ENCODE measurements around the gene PLCG2. TPM values are rescaled to one million over a fixed set of nuclear protein-coding genes. Genes with fewer than 3 reads are reported as not detected.

PLCG2 gene
- total RNA-seq, 2 experiments from 2014 or later = 196 to 485 TPM

DNA sequence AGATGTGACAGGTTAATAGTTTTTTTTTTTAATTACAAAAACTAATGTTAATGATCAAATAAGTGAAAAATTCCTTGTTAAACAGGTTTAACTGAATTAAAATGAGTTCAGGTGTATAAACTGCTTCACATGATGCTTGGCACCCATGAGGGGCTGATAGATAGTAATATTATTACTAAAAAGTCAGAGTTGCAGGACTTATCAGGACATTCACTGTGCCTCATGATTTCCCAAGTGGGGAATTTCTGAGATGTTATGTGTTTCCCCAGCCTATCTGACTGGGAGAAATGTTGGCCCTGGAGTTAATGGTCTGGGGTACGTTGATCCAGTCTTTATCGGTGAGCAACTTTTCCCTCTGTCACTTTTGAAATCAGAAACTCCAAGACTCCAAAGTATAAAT, 102.1 kb downstream of the PLCG2 start:
- Histone ChIP-seq H3K27ac (ENCODE audit: low read depth, low read length, poor library complexity, severe bottlenecking) (no peak overlapping the region), H3K9me2 (ENCODE audit: insufficient read depth, low read length) (no peaks in the 10 kb centered on the region), H3K9me3 (ENCODE audit: low read length) (no peaks in the 10 kb centered on the region), H4K20me1 (ENCODE audit: insufficient read depth, low read length) (peaks cover 3% of the 10 kb centered on the region; the same call in 1 of the 2 replicates), H3K36me3 (ENCODE audit: insufficient read depth, low read length) (peaks cover 95% of the 10 kb centered on the region), H2AFZ (ENCODE audit: low read length) (no peak overlapping the region), H3K4me3 (ENCODE audit: low read depth, low read length, poor library complexity, severe bottlenecking) (no peak overlapping the region), H3K4me2 (ENCODE audit: low read length) (no peak overlapping the region), H3K4me1 (ENCODE audit: insufficient read depth, low read length, poor library complexity, severe bottlenecking) (peaks cover 5% of the 10 kb centered on the region), H3K79me2 (ENCODE audit: insufficient read depth, low read depth, low read length) (peaks cover 12% of the 10 kb centered on the region; the same call in 1 of the 2 replicates)
- TSS peak; percentile 13 for BruUV-seq (replicated peaks)
- intact Hi-C loops (cut with micrococcal nuclease; ENCODE audit: unreplicated experiment) = loop anchor here (10.0 kb wide), 1 partner anchor 256 kb away; no protein-coding TSS in a partner anchor
- POLR2A ChIA-PET = no interaction called here
- no peak for DNase-seq (ENCODE audit: low spot score)
- TF ChIP-seq EZH2phosphoT487 (IDR thresholded peaks at IDR 0.05; ENCODE audit: borderline replicate concordance, low read depth, low read length) = no peak
- TF ChIP-seq, protein P1, sequence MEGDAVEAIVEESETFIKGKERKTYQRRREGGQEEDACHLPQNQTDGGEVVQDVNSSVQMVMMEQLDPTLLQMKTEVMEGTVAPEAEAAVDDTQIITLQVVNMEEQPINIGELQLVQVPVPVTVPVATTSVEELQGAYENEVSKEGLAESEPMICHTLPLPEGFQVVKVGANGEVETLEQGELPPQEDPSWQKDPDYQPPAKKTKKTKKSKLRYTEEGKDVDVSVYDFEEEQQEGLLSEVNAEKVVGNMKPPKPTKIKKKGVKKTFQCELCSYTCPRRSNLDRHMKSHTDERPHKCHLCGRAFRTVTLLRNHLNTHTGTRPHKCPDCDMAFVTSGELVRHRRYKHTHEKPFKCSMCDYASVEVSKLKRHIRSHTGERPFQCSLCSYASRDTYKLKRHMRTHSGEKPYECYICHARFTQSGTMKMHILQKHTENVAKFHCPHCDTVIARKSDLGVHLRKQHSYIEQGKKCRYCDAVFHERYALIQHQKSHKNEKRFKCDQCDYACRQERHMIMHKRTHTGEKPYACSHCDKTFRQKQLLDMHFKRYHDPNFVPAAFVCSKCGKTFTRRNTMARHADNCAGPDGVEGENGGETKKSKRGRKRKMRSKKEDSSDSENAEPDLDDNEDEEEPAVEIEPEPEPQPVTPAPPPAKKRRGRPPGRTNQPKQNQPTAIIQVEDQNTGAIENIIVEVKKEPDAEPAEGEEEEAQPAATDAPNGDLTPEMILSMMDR (conservative IDR thresholded peaks at IDR 0.05; ENCODE audit: low read length) = no peak
- CTCF ChIA-PET (ENCODE audit: unreplicated experiment) = no interaction called here

DNA sequence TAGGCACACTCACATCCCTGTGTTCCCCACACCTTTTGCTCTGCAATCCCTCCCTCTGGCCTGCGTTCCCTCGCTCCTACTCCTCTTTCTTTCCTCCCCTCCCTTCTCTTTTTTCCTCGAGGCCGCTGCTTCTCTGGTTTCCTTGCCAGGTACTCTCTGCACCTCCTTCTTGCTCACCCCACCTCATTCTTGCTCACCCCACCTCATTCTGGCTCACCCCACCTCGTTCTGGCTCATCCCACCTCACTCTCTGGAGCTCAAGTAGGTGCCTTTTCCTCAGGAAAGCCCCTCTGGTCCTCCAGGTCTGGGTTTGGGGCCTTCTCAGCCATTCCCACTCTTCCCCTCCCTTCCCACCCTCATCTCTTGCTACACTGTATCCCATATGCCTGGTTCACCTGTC, 103.5 kb downstream of the PLCG2 start:
- TF ChIP-seq EZH2phosphoT487 (IDR thresholded peaks at IDR 0.05; ENCODE audit: borderline replicate concordance, low read depth, low read length) = no peak
- TF ChIP-seq, protein P1 (conservative IDR thresholded peaks at IDR 0.05; ENCODE audit: low read length) = no peak
- CTCF ChIA-PET (ENCODE audit: unreplicated experiment) = no interaction called here
- Histone ChIP-seq H3K4me3 (ENCODE audit: low read depth, low read length, poor library complexity, severe bottlenecking) (no peak overlapping the region), H3K79me2 (ENCODE audit: insufficient read depth, low read depth, low read length) (peaks cover 8% of the 10 kb centered on the region; the same call in 1 of the 2 replicates), H3K36me3 (ENCODE audit: insufficient read depth, low read length) (peaks cover 95% of the 10 kb centered on the region), H3K4me2 (ENCODE audit: low read length) (no peak overlapping the region), H2AFZ (ENCODE audit: low read length) (no peak overlapping the region), H3K9me2 (ENCODE audit: insufficient read depth, low read length) (no peaks in the 10 kb centered on the region), H3K27ac (ENCODE audit: low read depth, low read length, poor library complexity, severe bottlenecking) (no peak overlapping the region), H3K9me3 (ENCODE audit: low read length) (no peaks in the 10 kb centered on the region), H3K4me1 (ENCODE audit: insufficient read depth, low read length, poor library complexity, severe bottlenecking) (peaks cover 5% of the 10 kb centered on the region), H4K20me1 (ENCODE audit: insufficient read depth, low read length) (peaks cover 3% of the 10 kb centered on the region; the same call in 1 of the 2 replicates)
- intact Hi-C loops (cut with micrococcal nuclease; ENCODE audit: unreplicated experiment) = loop anchor here (10.0 kb wide), 1 partner anchor 258 kb away; no protein-coding TSS in a partner anchor
- POLR2A ChIA-PET = interaction anchor here (0.7 kb wide), 1 partner anchor 34 kb away, joined by 3 read pairs; no protein-coding TSS in a partner anchor
- DNase-seq (ENCODE audit: low spot score) = no peak
- no TSS peak for BruUV-seq (replicated peaks)

DNA sequence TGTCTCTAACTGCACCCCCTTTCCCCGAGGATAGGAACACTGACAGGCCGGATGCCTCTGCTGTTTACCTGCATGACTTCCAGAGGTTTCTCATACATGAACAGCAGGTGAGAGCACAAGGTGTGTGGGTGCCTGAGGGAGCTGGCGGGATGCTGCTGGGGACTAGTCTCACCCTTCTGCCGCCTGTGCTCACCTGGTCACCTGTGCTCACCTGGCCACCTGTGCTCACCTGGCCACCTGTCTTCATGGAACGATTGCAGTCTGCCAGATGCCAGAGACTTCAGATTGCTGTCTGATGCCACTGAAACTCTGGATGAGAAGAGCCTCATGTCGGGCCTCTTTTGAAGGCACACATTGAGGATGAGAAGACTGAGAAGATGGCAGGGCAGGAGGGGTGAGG, 104.1 kb downstream of the PLCG2 start:
- Histone ChIP-seq H2AFZ (ENCODE audit: low read length) (no peak overlapping the region), H3K36me3 (ENCODE audit: insufficient read depth, low read length) (peaks cover 97% of the 10 kb centered on the region), H3K4me3 (ENCODE audit: low read depth, low read length, poor library complexity, severe bottlenecking) (no peak overlapping the region), H3K9me2 (ENCODE audit: insufficient read depth, low read length) (no peaks in the 10 kb centered on the region), H3K27ac (ENCODE audit: low read depth, low read length, poor library complexity, severe bottlenecking) (no peak overlapping the region), H3K4me1 (ENCODE audit: insufficient read depth, low read length, poor library complexity, severe bottlenecking) (peaks cover 5% of the 10 kb centered on the region), H3K79me2 (ENCODE audit: insufficient read depth, low read depth, low read length) (peaks cover 8% of the 10 kb centered on the region; the same call in 1 of the 2 replicates), H3K4me2 (ENCODE audit: low read length) (no peak overlapping the region), H4K20me1 (ENCODE audit: insufficient read depth, low read length) (peaks cover 3% of the 10 kb centered on the region; the same call in 1 of the 2 replicates), H3K9me3 (ENCODE audit: low read length) (no peaks in the 10 kb centered on the region)
- BruUV-seq (replicated peaks) = no TSS peak
- DNase-seq (ENCODE audit: low spot score) = no peak
- ChIA-PET POLR2A (no interaction called here), CTCF (ENCODE audit: unreplicated experiment) (no interaction called here)
- TF ChIP-seq EZH2phosphoT487 (IDR thresholded peaks at IDR 0.05; ENCODE audit: borderline replicate concordance, low read depth, low read length) = no peak
- TF ChIP-seq, protein P1 (conservative IDR thresholded peaks at IDR 0.05; ENCODE audit: low read length) = no peak
- intact Hi-C loops (cut with micrococcal nuclease; ENCODE audit: unreplicated experiment) = loop anchor here (10.0 kb wide), 1 partner anchor 258 kb away; no protein-coding TSS in a partner anchor

Measured in OCI-LY7 (cell line).